ENCODE measurements around the gene TOX2. TPM values are rescaled to one million over a fixed set of nuclear protein-coding genes. Genes with fewer than 3 reads are reported as not detected.
"Not testable (repeated sequence)": the region's sequence is repeated elsewhere in the genome, so short reads cannot be mapped to it uniquely, and the experiment has no call there.

The TOX2 gene
- total RNA-seq, 2 experiments from 2014 or later, result 1.5 to 1.9 TPM

DNA sequence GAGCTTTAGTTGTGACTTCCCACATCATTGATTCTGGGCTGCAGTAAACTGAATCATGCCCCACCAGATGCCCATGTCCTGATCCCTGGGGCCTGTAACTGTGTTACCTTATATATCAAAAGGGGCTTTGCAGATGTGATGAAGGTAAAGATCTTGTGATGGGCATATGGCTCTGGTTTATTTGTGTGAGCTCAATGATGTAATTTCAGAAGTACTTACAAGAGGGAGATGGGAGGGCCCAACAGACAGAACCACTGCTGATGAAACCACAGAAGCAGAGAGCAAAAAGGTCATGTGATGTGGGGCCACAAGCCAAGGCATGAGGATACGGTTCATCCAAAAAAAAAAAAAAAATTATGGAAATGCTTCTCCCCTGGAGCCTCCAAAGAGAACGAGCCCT lies 118.7 kb downstream of the TOX2 start:
- POLR2A ChIA-PET, result no interaction called here
- no peak for DNase-seq
- Mint-ChIP-seq H3K4me1 (peaks cover 44% of the 10 kb centered on the region), H3K27ac (no peak overlapping the region), H3K4me3 (no peak overlapping the region), H3K27me3 (peaks cover 35% of the 10 kb centered on the region), H3K36me3 (ENCODE audit: low read depth) (peaks cover 9% of the 10 kb centered on the region), H3K9me3 (peaks cover 5% of the 10 kb centered on the region)
- CTCF ChIA-PET, result interaction anchor here (0.6 to 1.5 kb wide), 4 partner anchors 9 to 589 kb away, joined by 3 read pairs; no protein-coding TSS in a partner anchor

GRCh38 chr20:44033873-44034272 lies 119.2 kb downstream of the TOX2 start:
- Mint-ChIP-seq H3K27me3 (peaks cover 33% of the 10 kb centered on the region), H3K36me3 (ENCODE audit: low read depth) (peaks cover 9% of the 10 kb centered on the region), H3K27ac (no peak overlapping the region), H3K4me1 (peaks cover 38% of the 10 kb centered on the region), H3K4me3 (no peak overlapping the region), H3K9me3 (peaks cover 5% of the 10 kb centered on the region)
- POLR2A ChIA-PET, result no interaction called here
- CTCF ChIA-PET, result interaction anchor here (0.6 to 1.5 kb wide), 6 partner anchors 8 to 590 kb away, joined by 3 read pairs; no protein-coding TSS in a partner anchor
- DNase-seq, result no peak

DNA sequence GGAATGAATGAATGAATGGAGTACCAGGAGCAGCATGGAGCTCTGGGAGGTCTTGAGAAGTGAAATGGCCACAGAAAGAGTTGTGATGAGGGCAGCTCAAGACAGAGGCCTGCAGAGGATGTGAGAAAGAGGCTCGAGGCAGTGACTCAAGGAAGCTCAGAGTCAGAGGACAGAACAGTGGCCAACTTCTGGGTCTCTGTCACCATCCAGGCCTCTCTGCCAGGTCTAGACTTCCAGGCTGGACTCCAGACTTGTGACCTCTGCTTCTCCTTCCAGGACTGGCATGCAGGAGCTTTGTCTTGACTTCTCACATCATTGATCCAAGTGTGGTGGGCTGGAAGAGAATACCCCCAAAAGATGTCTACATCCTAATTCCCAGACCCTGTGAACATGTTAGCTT lies 119.8 kb downstream of the TOX2 start:
- Mint-ChIP-seq H3K27me3 (peaks cover 36% of the 10 kb centered on the region), H3K9me3 (peaks cover 5% of the 10 kb centered on the region), H3K4me1 (peaks cover 33% of the 10 kb centered on the region), H3K4me3 (no peak overlapping the region), H3K27ac (no peak overlapping the region), H3K36me3 (ENCODE audit: low read depth) (peaks cover 9% of the 10 kb centered on the region)
- POLR2A ChIA-PET, result no interaction called here
- CTCF ChIA-PET, result interaction anchor here (0.5 to 1.5 kb wide), 6 partner anchors 11 to 228 kb away, joined by 3 read pairs; no protein-coding TSS in a partner anchor
- no peak for DNase-seq

DNA sequence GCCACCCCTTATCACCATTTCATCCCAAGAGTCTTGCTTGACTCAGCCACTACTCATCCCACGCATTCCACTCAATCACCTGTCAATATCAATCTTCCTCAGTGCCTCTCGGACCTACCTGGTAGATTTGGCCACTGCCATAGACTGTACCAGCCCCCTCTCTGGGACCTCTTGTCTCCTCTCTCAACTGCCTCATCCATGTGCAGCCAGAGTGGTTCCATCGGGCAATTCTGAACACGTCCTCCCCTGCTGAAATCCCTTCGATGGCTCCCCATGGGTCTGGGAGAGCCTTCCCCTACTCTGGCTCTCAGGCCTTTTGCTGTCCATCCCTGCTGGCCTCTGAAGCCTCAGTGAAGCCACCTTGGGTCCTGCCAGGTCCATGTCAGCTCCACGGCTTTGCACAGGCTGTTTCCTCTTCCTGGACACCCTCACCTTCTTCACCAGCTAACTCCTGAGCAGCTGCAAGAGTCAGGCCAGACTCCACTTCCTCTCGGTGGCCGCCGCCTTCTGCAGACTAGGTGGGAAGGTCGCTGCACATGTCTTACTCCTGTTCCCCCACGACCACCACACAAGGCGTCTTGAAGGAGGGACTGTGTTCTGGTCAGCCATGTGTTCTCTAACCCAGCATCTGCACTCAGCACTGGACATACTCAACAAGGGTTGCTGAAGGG lies 120.4 kb downstream of the TOX2 start:
- Mint-ChIP-seq H3K27ac (no peak overlapping the region), H3K9me3 (peaks cover 5% of the 10 kb centered on the region), H3K36me3 (ENCODE audit: low read depth) (peaks cover 7% of the 10 kb centered on the region), H3K27me3 (peaks cover 31% of the 10 kb centered on the region), H3K4me3 (no peak overlapping the region), H3K4me1 (peaks cover 28% of the 10 kb centered on the region)
- POLR2A ChIA-PET, result no interaction called here
- no peak for DNase-seq
- CTCF ChIA-PET, result interaction anchor here (0.5 to 1.1 kb wide), 3 partner anchors 39 to 229 kb away, joined by 3 read pairs; no protein-coding TSS in a partner anchor

- no peak for DNase-seq
- CTCF ChIA-PET, result no interaction called here
- H3K36me3 Mint-ChIP-seq (ENCODE audit: low read depth), result peaks cover 3% of the 10 kb centered on the region
These were observed 121.3 kb downstream of the TOX2 start for GRCh38 chr20:44035924-44036323.

DNA sequence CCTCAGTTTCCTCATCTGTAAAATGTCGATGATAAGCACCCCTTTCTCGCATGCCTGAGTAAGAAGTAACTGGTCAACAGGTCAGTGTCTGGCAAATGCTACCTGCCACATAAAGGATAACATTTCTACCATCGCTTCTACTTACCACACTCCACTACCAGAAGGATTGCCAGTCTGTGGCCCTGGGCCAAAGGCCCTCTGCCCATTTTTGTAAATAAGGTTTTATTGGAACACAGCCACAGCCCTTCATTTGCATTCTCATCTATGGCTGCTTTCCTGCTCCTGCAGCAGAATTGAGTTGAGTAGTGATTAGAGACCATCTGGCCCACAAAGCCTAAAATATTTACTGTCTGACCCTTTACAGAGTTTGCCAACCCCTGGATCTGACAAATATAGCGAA lies 121.8 kb downstream of the TOX2 start:
- H3K27me3 Mint-ChIP-seq, result peaks cover 28% of the 10 kb centered on the region
- no peak overlapping the region for H3K27ac Mint-ChIP-seq
- no peaks in the 10 kb centered on the region for H3K9me3 Mint-ChIP-seq
- peaks cover 3% of the 10 kb centered on the region for H3K36me3 Mint-ChIP-seq (ENCODE audit: low read depth)
- no peak overlapping the region for H3K4me3 Mint-ChIP-seq
- peaks cover 28% of the 10 kb centered on the region for H3K4me1 Mint-ChIP-seq
- no peak for DNase-seq
- ChIA-PET POLR2A (no interaction called here), CTCF (interaction anchor here (1.2 kb wide), 1 partner anchor 36 kb away, joined by 3 read pairs; no protein-coding TSS in a partner anchor)

More at GRCh38 chr20:44035924-44036323, 121.3 kb downstream of the TOX2 start:
- Mint-ChIP-seq H3K9me3 (no peaks in the 10 kb centered on the region), H3K27ac (no peak overlapping the region), H3K4me3 (no peak overlapping the region), H3K27me3 (peaks cover 30% of the 10 kb centered on the region), H3K4me1 (peaks cover 28% of the 10 kb centered on the region)
- POLR2A ChIA-PET, result no interaction called here

GRCh38 chr20:44038681-44039123 lies 124.0 kb downstream of the TOX2 start:
- H3K4me1 Mint-ChIP-seq, result peaks cover 15% of the 10 kb centered on the region
- no peak for DNase-seq
- H3K27ac Mint-ChIP-seq, result no peak overlapping the region
- peaks cover 2% of the 10 kb centered on the region for H3K9me3 Mint-ChIP-seq
- H3K27me3 Mint-ChIP-seq, result peaks cover 44% of the 10 kb centered on the region
- CTCF ChIA-PET, result interaction anchor here (0.6 to 0.9 kb wide), 3 partner anchors 20 to 1781 kb away, joined by 3 to 4 read pairs (median 3); no protein-coding TSS in a partner anchor
- H3K4me3 Mint-ChIP-seq, result no peak overlapping the region
- H3K36me3 Mint-ChIP-seq (ENCODE audit: low read depth), result peaks cover 3% of the 10 kb centered on the region
- POLR2A ChIA-PET, result no interaction called here

DNA sequence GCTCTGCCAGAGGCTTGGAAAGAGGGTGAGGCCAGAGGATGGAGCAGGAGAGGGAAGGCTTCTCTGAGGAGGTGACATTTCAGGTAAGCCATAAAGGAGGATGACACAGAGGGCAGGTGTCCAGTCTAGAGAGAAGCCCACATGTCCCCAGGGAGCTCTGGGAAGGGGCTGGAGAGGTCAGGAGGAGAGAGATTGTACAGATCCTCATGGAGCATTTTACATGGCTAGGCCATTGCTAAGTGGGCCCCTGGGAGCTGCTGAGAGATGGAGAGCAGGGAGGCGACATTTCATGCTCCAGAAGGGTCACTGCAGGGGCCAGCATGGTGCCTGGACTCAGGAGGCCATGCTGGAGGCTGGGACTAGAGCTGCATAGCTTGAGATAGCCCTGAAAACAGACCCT lies 124.5 kb downstream of the TOX2 start:
- peaks cover 12% of the 10 kb centered on the region for H3K4me1 Mint-ChIP-seq
- POLR2A ChIA-PET, result no interaction called here
- H3K36me3 Mint-ChIP-seq (ENCODE audit: low read depth), result peaks cover 3% of the 10 kb centered on the region
- CTCF ChIA-PET, result interaction anchor here (0.6 to 0.8 kb wide), 2 partner anchors 73 to 1781 kb away, joined by 3 to 4 read pairs; no protein-coding TSS in a partner anchor
- H3K27me3 Mint-ChIP-seq, result peaks cover 44% of the 10 kb centered on the region
- H3K4me3 Mint-ChIP-seq, result no peak overlapping the region
- H3K27ac Mint-ChIP-seq, result no peak overlapping the region
- DNase-seq, result no peak
- H3K9me3 Mint-ChIP-seq, result peaks cover 2% of the 10 kb centered on the region

DNA sequence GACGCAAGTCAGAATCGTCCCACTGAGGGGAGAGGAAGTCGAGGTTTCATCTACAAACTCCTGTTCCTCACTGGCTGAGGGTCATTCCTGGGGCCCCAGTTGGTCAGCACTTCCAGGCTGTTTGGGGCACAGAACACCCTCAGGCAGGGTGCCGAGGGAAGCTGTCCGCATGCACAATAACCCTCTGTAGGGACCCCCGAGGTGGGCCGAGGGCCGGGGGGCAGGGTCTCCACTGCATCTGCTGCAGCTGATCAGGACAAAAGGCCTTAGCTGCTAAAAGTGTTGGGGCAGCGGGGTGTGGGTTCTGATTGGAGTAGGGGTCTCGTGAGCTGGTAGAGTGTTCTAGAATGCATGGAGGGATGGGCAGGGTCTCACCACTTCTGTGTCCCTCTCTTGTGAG lies 125.1 kb downstream of the TOX2 start:
- Mint-ChIP-seq H3K27me3 (peaks cover 42% of the 10 kb centered on the region), H3K4me1 (peaks cover 7% of the 10 kb centered on the region), H3K9me3 (peaks cover 2% of the 10 kb centered on the region), H3K27ac (no peak overlapping the region), H3K4me3 (no peak overlapping the region), H3K36me3 (ENCODE audit: low read depth) (peaks cover 2% of the 10 kb centered on the region)
- CTCF ChIA-PET, result interaction anchor here (0.8 kb wide), 1 partner anchor 73 kb away, joined by 3 read pairs; no protein-coding TSS in a partner anchor
- POLR2A ChIA-PET, result no interaction called here
- no peak for DNase-seq

GRCh38 chr20:44040202-44040915 lies 125.7 kb downstream of the TOX2 start:
- H3K36me3 Mint-ChIP-seq (ENCODE audit: low read depth), result no peaks in the 10 kb centered on the region
- H3K4me1 Mint-ChIP-seq, result peaks cover under 1% of the 10 kb centered on the region
- DNase-seq, result no peak
- peaks cover 41% of the 10 kb centered on the region for H3K27me3 Mint-ChIP-seq
- H3K9me3 Mint-ChIP-seq, result peaks cover 2% of the 10 kb centered on the region
- no peak overlapping the region for H3K4me3 Mint-ChIP-seq
- ChIA-PET POLR2A (no interaction called here), CTCF (no interaction called here)
- no peak overlapping the region for H3K27ac Mint-ChIP-seq

DNA sequence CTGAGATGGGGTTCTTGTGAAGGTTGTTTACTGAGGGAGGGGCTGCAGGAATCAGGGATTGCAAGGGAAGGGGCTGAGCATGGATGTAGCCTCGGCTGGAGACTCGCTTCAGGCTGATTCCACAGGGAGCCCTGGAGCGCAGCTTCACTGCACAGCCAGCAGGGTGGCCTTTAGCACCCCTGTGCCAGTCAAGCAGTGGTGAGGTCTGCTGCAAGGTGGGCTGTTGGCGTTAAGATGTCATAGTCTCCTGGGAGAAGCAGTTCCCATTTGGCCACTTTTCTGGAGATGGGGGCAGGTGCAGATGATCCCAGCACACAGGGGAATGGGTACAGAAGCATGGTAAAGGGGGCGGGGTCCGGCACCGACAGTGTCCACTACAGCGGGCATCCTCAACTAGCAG lies 126.3 kb downstream of the TOX2 start:
- H3K27ac Mint-ChIP-seq, result no peak overlapping the region
- DNase-seq, result no peak
- H3K4me3 Mint-ChIP-seq, result no peak overlapping the region
- no peaks in the 10 kb centered on the region for H3K36me3 Mint-ChIP-seq (ENCODE audit: low read depth)
- H3K9me3 Mint-ChIP-seq, result peaks cover 2% of the 10 kb centered on the region
- H3K27me3 Mint-ChIP-seq, result peaks cover 46% of the 10 kb centered on the region
- ChIA-PET POLR2A (no interaction called here), CTCF (no interaction called here)
- no peaks in the 10 kb centered on the region for H3K4me1 Mint-ChIP-seq

DNA sequence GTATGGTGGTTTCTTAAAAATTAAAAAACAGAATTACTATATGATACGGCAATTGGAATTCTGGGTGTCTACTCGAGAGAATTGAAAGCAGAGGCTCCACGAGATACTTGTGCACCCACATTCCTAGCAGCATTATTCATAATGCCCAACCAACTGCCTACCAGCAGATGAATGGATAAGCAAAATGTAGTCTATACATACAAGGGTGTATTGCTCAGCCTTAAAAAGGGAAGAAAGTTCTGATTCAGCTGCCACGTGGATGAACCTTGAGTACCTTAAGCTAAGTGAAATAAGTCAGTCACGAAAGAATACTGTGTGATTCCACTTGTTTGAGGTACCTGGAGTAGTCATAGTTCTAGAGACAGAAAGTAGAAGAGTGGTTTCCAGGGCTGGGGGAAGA lies 130.1 kb downstream of the TOX2 start:
- peaks cover 38% of the 10 kb centered on the region for H3K27me3 Mint-ChIP-seq
- POLR2A ChIA-PET; H3K9me3 Mint-ChIP-seq; H3K27ac Mint-ChIP-seq; H3K4me3 Mint-ChIP-seq; DNase-seq; H3K36me3 Mint-ChIP-seq (ENCODE audit: low read depth); H3K4me1 Mint-ChIP-seq: not testable (repeated sequence)
- CTCF ChIA-PET, result interaction anchor here (1.0 to 1.3 kb wide), 2 partner anchors 11 to 51 kb away, joined by 3 read pairs; no protein-coding TSS in a partner anchor

- POLR2A ChIA-PET, result no interaction called here
- Mint-ChIP-seq H3K4me1 (no peaks in the 10 kb centered on the region), H3K27me3 (peaks cover 11% of the 10 kb centered on the region), H3K9me3 (no peaks in the 10 kb centered on the region), H3K36me3 (ENCODE audit: low read depth) (no peaks in the 10 kb centered on the region), H3K4me3 (no peak overlapping the region), H3K27ac (no peak overlapping the region)
- no peak for DNase-seq
- CTCF ChIA-PET, result no interaction called here
These were observed 135.7 kb downstream of the TOX2 start for GRCh38 chr20:44050327-44050726.

Measured in activated CD4-positive, alpha-beta T cell treated with anti-CD3 and anti-CD28 coated beads, Interleukin-2, amount 10 ng/mL, durations not matched to agents 7 days and 5 days (primary cell).